ENCODE measurements around the gene CCDC8. TPM values are rescaled to one million over a fixed set of nuclear protein-coding genes. Genes with fewer than 3 reads are reported as not detected.

Gene CCDC8
- total RNA-seq, 1 experiment from 2014 or later, result not detected

- TF ChIP-seq, protein P1, sequence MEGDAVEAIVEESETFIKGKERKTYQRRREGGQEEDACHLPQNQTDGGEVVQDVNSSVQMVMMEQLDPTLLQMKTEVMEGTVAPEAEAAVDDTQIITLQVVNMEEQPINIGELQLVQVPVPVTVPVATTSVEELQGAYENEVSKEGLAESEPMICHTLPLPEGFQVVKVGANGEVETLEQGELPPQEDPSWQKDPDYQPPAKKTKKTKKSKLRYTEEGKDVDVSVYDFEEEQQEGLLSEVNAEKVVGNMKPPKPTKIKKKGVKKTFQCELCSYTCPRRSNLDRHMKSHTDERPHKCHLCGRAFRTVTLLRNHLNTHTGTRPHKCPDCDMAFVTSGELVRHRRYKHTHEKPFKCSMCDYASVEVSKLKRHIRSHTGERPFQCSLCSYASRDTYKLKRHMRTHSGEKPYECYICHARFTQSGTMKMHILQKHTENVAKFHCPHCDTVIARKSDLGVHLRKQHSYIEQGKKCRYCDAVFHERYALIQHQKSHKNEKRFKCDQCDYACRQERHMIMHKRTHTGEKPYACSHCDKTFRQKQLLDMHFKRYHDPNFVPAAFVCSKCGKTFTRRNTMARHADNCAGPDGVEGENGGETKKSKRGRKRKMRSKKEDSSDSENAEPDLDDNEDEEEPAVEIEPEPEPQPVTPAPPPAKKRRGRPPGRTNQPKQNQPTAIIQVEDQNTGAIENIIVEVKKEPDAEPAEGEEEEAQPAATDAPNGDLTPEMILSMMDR (IDR thresholded peaks at IDR 0.05; ENCODE audit: unreplicated experiment), result no peak
- Mint-ChIP-seq H3K9me3 (ENCODE audit: unreplicated experiment) (no peaks in the 10 kb centered on the region), H3K4me1 (ENCODE audit: insufficient read depth, unreplicated experiment) (no peaks in the 10 kb centered on the region), H3K27ac (ENCODE audit: low read depth, unreplicated experiment) (no peak overlapping the region), H3K36me3 (ENCODE audit: insufficient read depth, unreplicated experiment) (peaks cover 5% of the 10 kb centered on the region), H3K27me3 (ENCODE audit: insufficient read depth, unreplicated experiment) (peaks cover 10% of the 10 kb centered on the region), H3K4me3 (ENCODE audit: unreplicated experiment) (no peak overlapping the region)
- no TSS peak for BruUV-seq (replicated peaks)
- ChIA-PET CTCF (interaction anchor here (0.6 to 1.5 kb wide), 2 partner anchors 25 to 34 kb away, joined by 3 read pairs; no protein-coding TSS in a partner anchor), POLR2A (no interaction called here)
- no peak for DNase-seq (ENCODE audit: unreplicated experiment)
- intact Hi-C loops (cut with micrococcal nuclease), result no loop called here
Observed at GRCh38 chr19:46426506-46427162, 13.3 kb upstream of the CCDC8 start.

DNA sequence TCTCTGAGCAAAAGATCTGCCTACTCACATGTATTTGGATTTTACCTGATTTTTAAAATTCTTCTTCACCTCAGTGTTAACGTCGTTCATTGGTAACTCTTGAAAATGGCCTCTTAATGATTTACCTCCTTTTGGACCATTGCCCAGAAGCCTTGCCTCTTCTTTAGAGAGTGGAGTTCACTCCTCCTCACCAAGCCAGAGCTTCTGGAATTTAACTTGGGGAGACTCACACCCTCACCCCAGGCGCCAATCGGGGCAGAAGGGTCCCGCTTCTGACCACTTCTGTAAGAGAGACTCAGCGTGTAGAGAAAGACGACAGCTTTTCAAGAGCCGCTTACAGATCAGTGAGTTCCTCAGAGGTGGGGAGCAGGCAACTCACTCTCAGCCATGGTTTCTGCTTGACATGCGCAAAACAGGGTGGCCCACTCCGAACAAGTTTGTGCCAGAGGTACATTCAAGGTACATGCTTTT is 12.7 kb upstream of the CCDC8 start:
- intact Hi-C loops (cut with micrococcal nuclease), result no loop called here
- BruUV-seq (replicated peaks), result no TSS peak
- peak; percentile 24 for DNase-seq (ENCODE audit: unreplicated experiment)
- Mint-ChIP-seq H3K4me3 (ENCODE audit: unreplicated experiment) (no peak overlapping the region), H3K9me3 (ENCODE audit: unreplicated experiment) (no peaks in the 10 kb centered on the region), H3K27ac (ENCODE audit: low read depth, unreplicated experiment) (no peak overlapping the region), H3K27me3 (ENCODE audit: insufficient read depth, unreplicated experiment) (peaks cover 10% of the 10 kb centered on the region), H3K36me3 (ENCODE audit: insufficient read depth, unreplicated experiment) (peaks cover 5% of the 10 kb centered on the region), H3K4me1 (ENCODE audit: insufficient read depth, unreplicated experiment) (no peaks in the 10 kb centered on the region)
- CTCF ChIA-PET, result interaction anchor here (0.6 to 1.5 kb wide), 2 partner anchors 25 to 31 kb away, joined by 3 read pairs; no protein-coding TSS in a partner anchor
- TF ChIP-seq, protein P1 (IDR thresholded peaks at IDR 0.05; ENCODE audit: unreplicated experiment), result no peak
- POLR2A ChIA-PET, result no interaction called here

DNA sequence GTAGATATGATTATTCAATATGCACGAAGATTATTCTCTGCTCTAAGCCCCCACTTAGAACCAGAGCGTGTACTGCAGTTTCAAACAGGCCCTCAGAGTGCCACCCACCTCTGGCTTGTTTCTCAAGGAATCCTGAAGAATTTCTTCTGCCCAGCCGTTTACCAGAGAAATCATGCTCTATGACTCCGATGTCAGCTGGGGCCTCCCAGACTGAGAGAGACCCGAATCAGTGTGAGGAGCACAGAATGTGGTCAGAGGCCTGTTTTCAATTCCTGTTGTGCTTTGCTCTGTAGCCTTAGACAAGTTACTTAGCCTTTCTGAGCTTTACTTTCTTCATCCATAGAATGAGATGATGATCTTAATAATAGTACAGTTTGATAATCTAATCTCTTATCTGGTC is 9.8 kb upstream of the CCDC8 start:
- no peak overlapping the region for H3K4me3 Mint-ChIP-seq (ENCODE audit: unreplicated experiment)
- intact Hi-C loops (cut with micrococcal nuclease), result no loop called here
- H3K4me1 Mint-ChIP-seq (ENCODE audit: insufficient read depth, unreplicated experiment), result no peaks in the 10 kb centered on the region
- no TSS peak for BruUV-seq (replicated peaks)
- H3K36me3 Mint-ChIP-seq (ENCODE audit: insufficient read depth, unreplicated experiment), result peaks cover 5% of the 10 kb centered on the region
- CTCF ChIA-PET, result interaction anchor here (0.7 kb wide), 1 partner anchor 61 kb away, joined by 3 read pairs; no protein-coding TSS in a partner anchor
- TF ChIP-seq, protein P1 (IDR thresholded peaks at IDR 0.05; ENCODE audit: unreplicated experiment), result no peak
- no peak for DNase-seq (ENCODE audit: unreplicated experiment)
- H3K27ac Mint-ChIP-seq (ENCODE audit: low read depth, unreplicated experiment), result no peak overlapping the region
- H3K27me3 Mint-ChIP-seq (ENCODE audit: insufficient read depth, unreplicated experiment), result peaks cover 10% of the 10 kb centered on the region
- H3K9me3 Mint-ChIP-seq (ENCODE audit: unreplicated experiment), result no peaks in the 10 kb centered on the region
- POLR2A ChIA-PET, result no interaction called here

DNA sequence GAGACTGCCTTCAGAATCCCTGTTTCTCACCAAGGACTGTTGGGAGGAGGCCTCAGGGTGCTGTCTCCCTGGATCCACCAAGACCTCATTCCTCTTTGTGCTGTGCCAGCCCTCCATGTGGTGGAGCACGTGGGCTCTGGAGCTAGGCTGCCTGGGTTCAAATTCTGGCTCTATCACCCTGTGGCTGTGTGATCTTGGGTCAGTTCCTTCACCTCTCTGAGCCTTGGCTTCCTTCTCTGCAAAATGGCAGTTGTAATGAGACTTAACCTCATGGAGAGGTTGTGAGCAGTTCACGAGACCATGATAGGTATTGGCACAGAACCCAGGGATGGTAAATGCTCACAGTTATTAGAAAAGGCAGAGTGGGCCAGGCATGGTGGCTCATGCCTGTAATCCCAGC is 9.0 kb upstream of the CCDC8 start:
- Mint-ChIP-seq H3K9me3 (ENCODE audit: unreplicated experiment) (no peaks in the 10 kb centered on the region), H3K4me1 (ENCODE audit: insufficient read depth, unreplicated experiment) (no peaks in the 10 kb centered on the region), H3K4me3 (ENCODE audit: unreplicated experiment) (no peak overlapping the region), H3K27me3 (ENCODE audit: insufficient read depth, unreplicated experiment) (peaks cover 2% of the 10 kb centered on the region), H3K36me3 (ENCODE audit: insufficient read depth, unreplicated experiment) (no peaks in the 10 kb centered on the region), H3K27ac (ENCODE audit: low read depth, unreplicated experiment) (no peak overlapping the region)
- DNase-seq (ENCODE audit: unreplicated experiment), result no peak
- intact Hi-C loops (cut with micrococcal nuclease), result no loop called here
- TF ChIP-seq, protein P1 (IDR thresholded peaks at IDR 0.05; ENCODE audit: unreplicated experiment), result no peak
- CTCF ChIA-PET, result interaction anchor here (0.6 to 1.1 kb wide), 2 partner anchors 18 to 43 kb away, joined by 3 read pairs; no protein-coding TSS in a partner anchor
- POLR2A ChIA-PET, result no interaction called here
- no TSS peak for BruUV-seq (replicated peaks)
